Measurements from ENCODE around the gene FBXL3. TPM values are rescaled to one million over a fixed set of nuclear protein-coding genes. Genes with fewer than 3 reads are reported as not detected.
A peak's percentile ranks its signal among the peaks of the same experiment; 100 is the strongest.

FBXL3 gene
- total and polyA plus RNA-seq, 2 of the 13 experiments (the other 11 are each of a cell fraction or from before 2014, with no cell fraction given): 11.5 to 18.5 TPM

- H3K4me2 ChIP-seq (ENCODE audit: low read depth, low read length): no peak overlapping the region
- H3K27me3 ChIP-seq (ENCODE audit: control insufficient read depth in 1 of 2, insufficient read depth in 2 of 2, low read length in 2 of 2): no peaks in the 10 kb centered on the region
- TF ChIP-seq THRA (CRISPR knock-in tag; IDR thresholded peaks at IDR 0.05; ENCODE audit: borderline replicate concordance) (no peak), BRCA1 (CRISPR knock-in tag; IDR thresholded peaks at IDR 0.05) (no peak), ZKSCAN8 (CRISPR knock-in tag; IDR thresholded peaks at IDR 0.05; ENCODE audit: borderline replicate concordance) (no peak), TARDBP (CRISPR knock-in tag; IDR thresholded peaks at IDR 0.05) (no peak), SMARCE1 (IDR thresholded peaks at IDR 0.05; ENCODE audit: borderline replicate concordance) (no peak), HINFP (CRISPR knock-in tag; IDR thresholded peaks at IDR 0.05; ENCODE audit: low read depth) (no peak), NR0B2 (CRISPR knock-in tag; IDR thresholded peaks at IDR 0.05) (no peak), RNF219 (CRISPR knock-in tag; IDR thresholded peaks at IDR 0.05) (no peak)
- CTCF ChIA-PET (ENCODE audit: low intra/inter-chr PET ratio, low total read pairs): interaction anchor here (2.0 kb wide), 1 partner anchor 22 kb away, joined by 10 read pairs; no protein-coding TSS in a partner anchor
- H3K9ac ChIP-seq (ENCODE audit: insufficient read depth, low read depth, low read length): no peak overlapping the region
- BruUV-seq (replicated peaks): no TSS peak
- ATAC-seq (peak; percentile 47; the same call in 1 of the 3 replicates), FAIRE-seq (no peak), DNase-seq (ENCODE audit: low spot score) (no peak)
- H3K4me1 ChIP-seq (ENCODE audit: insufficient read depth, low read length): no peaks in the 10 kb centered on the region
- in situ Hi-C loops (cut with HindIII; ENCODE audit: extremely low pct_ligation_motif_present, low pct_unique_long_range_greater_than_20kb) (no loop called here), intact Hi-C loops (cut with micrococcal nuclease; ENCODE audit: unreplicated experiment) (loop anchor here (1.0 kb wide), 1 partner anchor 22 kb away; no protein-coding TSS in a partner anchor)
- H3K27ac ChIP-seq (ENCODE audit: extremely low read length, insufficient read depth, low read length): no peak overlapping the region
- peaks cover 3 to 23% of the 10 kb centered on the region in 2 experiments for H3K36me3 ChIP-seq (replicated peaks in 1 of 2; ENCODE audit: control insufficient read depth in 1 of 2, insufficient read depth in 2 of 2, low read length in 2 of 2)
- no peak overlapping the region for H2AFZ ChIP-seq (ENCODE audit: low read length)
- POLR2A ChIA-PET: interaction anchor here (1.2 to 1.4 kb wide), 2 partner anchors 10 to 24 kb away, joined by 3 to 7 read pairs; partner anchors contain the start of gene CLN5
- H3K9me3 ChIP-seq (ENCODE audit: low read length): no peaks in the 10 kb centered on the region
- no peaks in the 10 kb centered on the region for H3K79me2 ChIP-seq (ENCODE audit: insufficient read depth, low read length)
- WGBS (ENCODE audit: low lambda C conversion rate): 94% methylated on average over 4 of the region's 4 CpGs
- no peak overlapping the region for H3K4me3 ChIP-seq (replicated peaks in 1 of 3; ENCODE audit: insufficient read depth in 1 of 3, low read depth in 2 of 3, low read length in 3 of 3)
- H4K20me1 ChIP-seq (ENCODE audit: insufficient read depth, low read length): no peaks in the 10 kb centered on the region
These were observed 24.9 kb downstream of the FBXL3 start for GRCh38 chr13:77001963-77002587.

Data from HepG2 (cell line).